Measurements from ENCODE around the gene EIF3M.
A peak's percentile ranks its signal among the peaks of the same experiment; 100 is the strongest.

The EIF3M gene

DNA sequence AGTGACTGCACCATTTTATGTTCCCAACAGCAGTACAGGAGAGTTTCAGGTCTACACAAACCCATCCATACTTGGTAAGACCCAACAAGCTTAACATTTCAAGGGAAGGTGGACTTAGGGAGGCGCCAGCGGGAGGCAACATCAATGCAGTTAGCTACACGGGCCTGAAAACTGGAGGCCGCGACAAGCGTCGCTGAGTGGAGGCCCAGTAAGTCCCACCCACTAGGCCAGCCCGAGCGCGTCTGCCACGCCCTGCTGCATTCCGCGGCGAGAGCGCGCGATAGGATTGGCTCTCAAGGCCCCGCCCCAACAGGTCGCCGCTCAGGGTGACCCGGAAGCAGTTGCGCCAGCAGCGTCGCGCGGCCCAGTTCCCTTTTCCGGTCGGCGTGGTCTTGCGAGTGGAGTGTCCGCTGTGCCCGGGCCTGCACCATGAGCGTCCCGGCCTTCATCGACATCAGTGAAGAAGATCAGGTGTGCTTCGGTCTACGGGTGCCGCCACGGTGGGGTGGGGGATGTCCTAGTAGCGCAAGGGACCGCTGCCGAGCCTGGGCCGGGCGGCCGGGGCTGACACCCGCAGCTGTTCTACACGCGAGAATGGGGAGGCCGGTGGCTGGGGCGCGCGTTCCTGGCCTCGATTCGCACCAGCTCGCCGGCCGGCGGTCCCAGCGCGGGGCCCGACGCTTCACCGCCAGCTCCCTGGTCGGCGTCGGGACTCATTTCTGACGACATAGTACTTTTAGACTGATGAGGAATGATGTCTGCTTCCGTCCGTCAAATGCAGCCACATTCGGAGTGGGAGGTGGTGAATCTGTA is at the start of gene EIF3M:
EIF3M (plus strand) TSS at position 373 of the 813 bp plus-strand sequence; CDS start at position 430, 57 bp downstream.
- TF ChIP-seq, protein P1, sequence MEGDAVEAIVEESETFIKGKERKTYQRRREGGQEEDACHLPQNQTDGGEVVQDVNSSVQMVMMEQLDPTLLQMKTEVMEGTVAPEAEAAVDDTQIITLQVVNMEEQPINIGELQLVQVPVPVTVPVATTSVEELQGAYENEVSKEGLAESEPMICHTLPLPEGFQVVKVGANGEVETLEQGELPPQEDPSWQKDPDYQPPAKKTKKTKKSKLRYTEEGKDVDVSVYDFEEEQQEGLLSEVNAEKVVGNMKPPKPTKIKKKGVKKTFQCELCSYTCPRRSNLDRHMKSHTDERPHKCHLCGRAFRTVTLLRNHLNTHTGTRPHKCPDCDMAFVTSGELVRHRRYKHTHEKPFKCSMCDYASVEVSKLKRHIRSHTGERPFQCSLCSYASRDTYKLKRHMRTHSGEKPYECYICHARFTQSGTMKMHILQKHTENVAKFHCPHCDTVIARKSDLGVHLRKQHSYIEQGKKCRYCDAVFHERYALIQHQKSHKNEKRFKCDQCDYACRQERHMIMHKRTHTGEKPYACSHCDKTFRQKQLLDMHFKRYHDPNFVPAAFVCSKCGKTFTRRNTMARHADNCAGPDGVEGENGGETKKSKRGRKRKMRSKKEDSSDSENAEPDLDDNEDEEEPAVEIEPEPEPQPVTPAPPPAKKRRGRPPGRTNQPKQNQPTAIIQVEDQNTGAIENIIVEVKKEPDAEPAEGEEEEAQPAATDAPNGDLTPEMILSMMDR (IDR thresholded peaks at IDR 0.05; ENCODE audit: low read depth, low read length, missing control alignments), result no peak
- H3K4me3 ChIP-seq (replicated peaks; ENCODE audit: low read depth, low read length), result peak within 1 kb of the TSS; percentile 97
- peak; percentile 83 for DNase-seq (ENCODE audit: extremely low read depth, low read depth)

DNA sequence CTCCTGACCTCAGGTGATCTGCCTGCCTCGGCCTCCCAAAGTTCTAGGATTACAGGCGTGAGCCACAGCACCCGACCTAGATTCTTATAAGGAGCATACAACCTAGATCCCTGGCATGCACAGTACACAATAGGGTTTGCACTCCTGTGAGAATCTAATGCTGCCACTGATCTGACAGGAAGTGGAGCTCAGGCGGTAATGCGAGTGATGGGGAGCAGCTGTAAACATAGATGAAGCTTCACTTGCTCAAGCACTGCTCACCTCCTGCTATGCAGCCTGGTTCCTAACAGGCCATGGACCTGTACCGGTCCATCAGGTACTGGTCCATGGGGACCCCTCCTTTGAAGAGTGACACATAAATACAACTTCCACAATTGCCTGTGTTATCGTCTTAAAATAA is 44.8 kb upstream of the EIF3M start:
- TF ChIP-seq, protein P1 (IDR thresholded peaks at IDR 0.05; ENCODE audit: low read depth, low read length, missing control alignments), result no peak
- H3K4me3 ChIP-seq (replicated peaks; ENCODE audit: low read depth, low read length), result no peak overlapping the region
- DNase-seq (ENCODE audit: extremely low read depth, low read depth), result no peak

DNA sequence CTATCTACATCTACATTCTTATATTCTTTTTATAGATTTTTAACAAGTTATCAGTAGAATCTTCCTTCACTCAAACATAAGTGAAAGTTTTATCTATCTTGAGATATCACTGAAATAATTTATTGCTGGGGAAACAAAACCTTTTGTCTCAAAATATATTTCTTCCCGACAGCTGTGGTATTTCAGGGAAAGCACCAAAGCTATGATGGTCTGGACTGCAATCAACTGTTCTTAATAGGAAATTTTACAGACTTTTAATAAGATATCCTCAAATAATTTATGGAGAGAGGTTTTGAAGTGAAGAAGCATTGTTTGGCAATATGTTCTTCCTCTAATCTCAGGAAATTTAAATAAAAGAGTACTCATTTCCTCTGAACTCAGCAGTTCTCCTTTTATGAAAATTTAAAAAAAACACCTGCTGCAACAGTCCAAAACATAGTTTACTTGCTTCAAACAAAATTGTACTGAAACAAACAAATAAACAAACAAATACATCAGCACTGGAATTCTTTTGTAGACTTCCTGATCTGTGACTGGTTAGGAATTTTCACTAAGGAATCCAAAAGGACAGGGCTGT is 33.9 kb upstream of the EIF3M start:
- DNase-seq (ENCODE audit: extremely low read depth, low read depth), result no peak
- H3K4me3 ChIP-seq (replicated peaks; ENCODE audit: low read depth, low read length), result no peak overlapping the region
- TF ChIP-seq, protein P1 (IDR thresholded peaks at IDR 0.05; ENCODE audit: low read depth, low read length, missing control alignments), result no peak

DNA sequence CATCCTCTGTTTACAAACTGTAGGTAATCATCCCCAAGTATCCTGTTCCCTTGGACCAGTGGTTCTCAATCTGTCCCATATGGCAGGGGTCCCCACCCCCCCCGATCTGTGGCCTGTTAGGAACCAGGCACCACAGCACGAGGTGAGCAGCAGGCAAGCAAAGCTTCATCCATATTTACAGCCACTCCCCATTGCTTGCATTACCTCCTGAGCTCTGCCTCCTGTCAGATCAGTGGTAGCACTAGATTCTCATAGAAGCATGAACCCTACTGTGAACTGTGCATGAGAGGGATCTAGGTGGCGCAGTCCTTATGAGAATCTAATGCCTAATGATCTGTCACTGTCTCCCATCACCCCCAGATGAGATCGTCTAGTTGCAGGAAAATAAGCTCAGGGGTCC is 33.4 kb upstream of the EIF3M start:
- no peak overlapping the region for H3K4me3 ChIP-seq (replicated peaks; ENCODE audit: low read depth, low read length)
- TF ChIP-seq, protein P1 (IDR thresholded peaks at IDR 0.05; ENCODE audit: low read depth, low read length, missing control alignments), result no peak
- no peak for DNase-seq (ENCODE audit: extremely low read depth, low read depth)

DNA sequence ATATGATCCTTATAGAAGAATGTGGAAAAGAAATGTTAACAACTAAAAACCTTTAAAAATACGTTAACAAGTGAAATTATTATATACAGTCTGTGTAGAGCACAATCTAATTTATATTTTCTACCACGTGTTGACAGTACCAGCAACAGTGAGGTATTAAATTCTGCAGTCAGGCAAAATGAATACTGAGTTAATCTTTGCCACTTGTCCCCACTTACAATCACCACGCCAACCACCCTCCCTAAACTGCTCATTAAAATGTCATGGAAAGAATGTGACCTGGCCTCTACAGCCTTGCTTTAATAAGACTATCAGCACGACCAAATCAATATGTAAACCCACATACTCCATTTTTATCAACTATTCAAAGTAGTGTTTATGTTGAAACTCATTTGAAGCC is 28.5 kb upstream of the EIF3M start:
- TF ChIP-seq, protein P1 (IDR thresholded peaks at IDR 0.05; ENCODE audit: low read depth, low read length, missing control alignments), result no peak
- H3K4me3 ChIP-seq (replicated peaks; ENCODE audit: low read depth, low read length), result no peak overlapping the region
- no peak for DNase-seq (ENCODE audit: extremely low read depth, low read depth)

DNA sequence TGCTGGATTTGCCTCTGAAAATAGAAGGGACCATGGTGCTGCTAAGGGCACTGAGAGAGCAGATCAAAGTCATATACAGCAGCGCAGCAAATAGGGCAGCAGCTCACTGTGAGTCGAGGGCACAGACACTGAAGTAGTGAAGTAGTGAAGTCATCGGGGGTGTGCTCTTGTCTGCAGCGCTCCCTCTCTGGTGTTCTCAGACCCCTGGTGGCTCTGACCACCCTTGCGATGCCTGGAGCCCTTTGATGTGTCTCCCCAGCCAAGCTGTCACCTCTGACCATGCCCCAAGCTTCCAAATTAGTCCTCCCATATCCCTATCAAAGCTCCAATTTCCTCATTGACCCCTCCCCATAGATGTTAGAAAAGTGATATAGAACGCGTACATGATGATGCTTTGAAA is 27.7 kb upstream of the EIF3M start:
- DNase-seq (ENCODE audit: extremely low read depth, low read depth), result no peak
- H3K4me3 ChIP-seq (replicated peaks; ENCODE audit: low read depth, low read length), result no peak overlapping the region
- TF ChIP-seq, protein P1 (IDR thresholded peaks at IDR 0.05; ENCODE audit: low read depth, low read length, missing control alignments), result no peak

Measured in HFF-Myc (cell line).